Ishikawa (cell line): ENCODE data around the gene GRAMD1A.

Experiments used
- CEBPB ChIP-seq: IDR thresholded peaks from 2 replicates; pipeline ENCODE4 v1.6.1; 2012
- CREB1 ChIP-seq: IDR thresholded peaks from 2 replicates; pipeline ENCODE4 v1.6.1; 2012; ENCODE audit warnings: low read depth
- EGR1 ChIP-seq: IDR thresholded peaks from 2 replicates; pipeline ENCODE4 v1.6.1; 2012
- EP300 ChIP-seq: IDR thresholded peaks from 2 replicates; pipeline ENCODE4 v1.6.1; 2012; ENCODE audit warnings: borderline replicate concordance
- FOXM1 ChIP-seq: IDR thresholded peaks from 2 replicates; pipeline ENCODE4 v1.6.1; 2012; ENCODE audit warnings: low read depth, borderline replicate concordance
- MAX ChIP-seq: IDR thresholded peaks from 2 replicates; pipeline ENCODE4 v1.6.1; 2012
- NFIC ChIP-seq: IDR thresholded peaks from 2 replicates; pipeline ENCODE4 v1.6.1; 2012
- RAD21 ChIP-seq: IDR thresholded peaks from 2 replicates; pipeline ENCODE4 v1.6.1; 2012; ENCODE audit warnings: low read depth
- TAF1 ChIP-seq: IDR thresholded peaks from 2 replicates; pipeline ENCODE4 v1.6.1; 2012; ENCODE audit warnings: low read depth, mild to moderate bottlenecking
- TCF12 ChIP-seq: IDR thresholded peaks from 2 replicates; pipeline ENCODE4 v1.6.1; 2012; ENCODE audit warnings: low read depth
- TEAD4 ChIP-seq: IDR thresholded peaks from 2 replicates; pipeline ENCODE4 v1.6.1; 2012
- YY1 ChIP-seq: IDR thresholded peaks from 2 replicates; pipeline ENCODE4 v1.6.1; 2012; ENCODE audit warnings: low read depth
- ZBTB7A ChIP-seq: IDR thresholded peaks from 2 replicates; pipeline ENCODE4 v1.6.1; 2012; ENCODE audit warnings: low read depth
- TF ChIP-seq, protein P1 (sequence below): IDR thresholded peaks from 2 replicates; pipeline ENCODE4 v1.6.1; 2012
- TF ChIP-seq, protein P2 (sequence below): IDR thresholded peaks from 2 replicates; pipeline ENCODE4 v1.6.1; 2012; ENCODE audit warnings: low read depth, mild to moderate bottlenecking

The GRAMD1A gene

DNA sequence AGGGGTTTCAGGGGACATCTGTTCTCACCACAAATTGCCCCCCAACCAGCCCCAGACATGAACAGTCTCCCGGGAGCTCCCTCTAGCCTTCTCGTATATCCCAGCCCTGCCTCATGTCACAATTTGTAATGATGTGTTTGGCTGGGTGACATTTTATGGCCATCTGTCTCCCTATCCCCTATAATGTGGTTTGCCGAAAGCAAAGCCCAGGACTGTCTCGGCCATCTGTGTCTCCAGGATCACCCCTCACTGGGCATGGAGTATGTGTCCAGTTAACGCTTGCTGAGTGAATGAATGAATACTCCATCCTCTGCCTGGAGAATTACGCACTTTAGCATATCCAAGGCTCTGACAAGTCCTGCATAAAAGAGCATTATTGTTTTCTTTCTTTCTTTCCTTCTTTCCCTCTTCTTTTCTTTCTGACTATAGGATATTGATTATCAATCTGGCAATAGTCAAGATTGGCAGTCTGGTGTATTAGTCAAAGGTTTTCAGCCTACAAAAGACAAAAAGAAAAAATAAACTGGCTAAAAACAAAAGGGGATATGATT, 56.5 kb downstream of the GRAMD1A start:
- TF ChIP-seq YY1 = no peak
- no peak for TF ChIP-seq EP300
- no peak for TF ChIP-seq EGR1
- TF ChIP-seq NFIC = no peak
- no peak for TF ChIP-seq MAX
- TF ChIP-seq, protein P1, sequence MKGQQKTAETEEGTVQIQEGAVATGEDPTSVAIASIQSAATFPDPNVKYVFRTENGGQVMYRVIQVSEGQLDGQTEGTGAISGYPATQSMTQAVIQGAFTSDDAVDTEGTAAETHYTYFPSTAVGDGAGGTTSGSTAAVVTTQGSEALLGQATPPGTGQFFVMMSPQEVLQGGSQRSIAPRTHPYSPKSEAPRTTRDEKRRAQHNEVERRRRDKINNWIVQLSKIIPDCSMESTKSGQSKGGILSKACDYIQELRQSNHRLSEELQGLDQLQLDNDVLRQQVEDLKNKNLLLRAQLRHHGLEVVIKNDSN = no peak
- no peak for TF ChIP-seq RAD21
- no peak for TF ChIP-seq TEAD4
- no peak for TF ChIP-seq TCF12
- TF ChIP-seq CREB1 = no peak
- no peak for TF ChIP-seq ZBTB7A

DNA sequence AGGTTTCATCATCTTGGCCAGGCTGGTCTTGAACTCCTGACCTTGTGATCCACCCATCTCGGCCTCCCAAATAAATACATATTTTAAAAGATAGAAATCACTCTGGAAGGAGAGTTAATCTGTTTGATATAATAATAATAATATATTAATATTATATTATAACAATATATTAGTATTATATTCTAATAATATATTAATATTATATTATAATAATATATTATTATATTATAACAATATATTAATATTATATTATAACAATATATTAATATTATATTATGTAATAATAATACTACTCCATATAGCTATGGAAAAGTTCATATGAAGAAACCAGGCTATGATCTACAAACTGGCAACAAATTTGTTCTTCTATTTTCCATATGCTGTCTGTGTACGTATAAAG, 58.2 kb downstream of the GRAMD1A start:
- no peak for TF ChIP-seq NFIC
- TF ChIP-seq, protein P2, sequence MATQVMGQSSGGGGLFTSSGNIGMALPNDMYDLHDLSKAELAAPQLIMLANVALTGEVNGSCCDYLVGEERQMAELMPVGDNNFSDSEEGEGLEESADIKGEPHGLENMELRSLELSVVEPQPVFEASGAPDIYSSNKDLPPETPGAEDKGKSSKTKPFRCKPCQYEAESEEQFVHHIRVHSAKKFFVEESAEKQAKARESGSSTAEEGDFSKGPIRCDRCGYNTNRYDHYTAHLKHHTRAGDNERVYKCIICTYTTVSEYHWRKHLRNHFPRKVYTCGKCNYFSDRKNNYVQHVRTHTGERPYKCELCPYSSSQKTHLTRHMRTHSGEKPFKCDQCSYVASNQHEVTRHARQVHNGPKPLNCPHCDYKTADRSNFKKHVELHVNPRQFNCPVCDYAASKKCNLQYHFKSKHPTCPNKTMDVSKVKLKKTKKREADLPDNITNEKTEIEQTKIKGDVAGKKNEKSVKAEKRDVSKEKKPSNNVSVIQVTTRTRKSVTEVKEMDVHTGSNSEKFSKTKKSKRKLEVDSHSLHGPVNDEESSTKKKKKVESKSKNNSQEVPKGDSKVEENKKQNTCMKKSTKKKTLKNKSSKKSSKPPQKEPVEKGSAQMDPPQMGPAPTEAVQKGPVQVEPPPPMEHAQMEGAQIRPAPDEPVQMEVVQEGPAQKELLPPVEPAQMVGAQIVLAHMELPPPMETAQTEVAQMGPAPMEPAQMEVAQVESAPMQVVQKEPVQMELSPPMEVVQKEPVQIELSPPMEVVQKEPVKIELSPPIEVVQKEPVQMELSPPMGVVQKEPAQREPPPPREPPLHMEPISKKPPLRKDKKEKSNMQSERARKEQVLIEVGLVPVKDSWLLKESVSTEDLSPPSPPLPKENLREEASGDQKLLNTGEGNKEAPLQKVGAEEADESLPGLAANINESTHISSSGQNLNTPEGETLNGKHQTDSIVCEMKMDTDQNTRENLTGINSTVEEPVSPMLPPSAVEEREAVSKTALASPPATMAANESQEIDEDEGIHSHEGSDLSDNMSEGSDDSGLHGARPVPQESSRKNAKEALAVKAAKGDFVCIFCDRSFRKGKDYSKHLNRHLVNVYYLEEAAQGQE = no peak
- no peak for TF ChIP-seq EGR1
- TF ChIP-seq TAF1 = no peak
- no peak for TF ChIP-seq EP300
- TF ChIP-seq YY1 = no peak
- TF ChIP-seq CEBPB = no peak
- TF ChIP-seq MAX = no peak
- TF ChIP-seq FOXM1 = no peak
- no peak for TF ChIP-seq ZBTB7A
- TF ChIP-seq, protein P1 = no peak
- TF ChIP-seq TCF12 = no peak
- no peak for TF ChIP-seq TEAD4
- no peak for TF ChIP-seq RAD21
- TF ChIP-seq CREB1 = no peak

- TF ChIP-seq, protein P1 = no peak
- TF ChIP-seq EP300 (no peak), CREB1 (no peak), ZBTB7A (no peak), TAF1 (no peak), NFIC (no peak), YY1 (no peak), FOXM1 (no peak), TEAD4 (no peak), EGR1 (no peak), RAD21 (no peak)
- TF ChIP-seq, protein P2 = no peak
Observed at GRCh38 chr19:35059006-35059798, 59.1 kb downstream of the GRAMD1A start.

GRCh38 chr19:35059799-35060091, 59.6 kb downstream of the GRAMD1A start:
- TF ChIP-seq FOXM1 (no peak), YY1 (no peak), ZBTB7A (no peak), TCF12 (no peak), CEBPB (no peak), CREB1 (no peak), TEAD4 (no peak), NFIC (no peak), RAD21 (no peak), EGR1 (no peak), MAX (no peak), EP300 (no peak), TAF1 (no peak)
- TF ChIP-seq, protein P1 = no peak
- TF ChIP-seq, protein P2 = no peak
